CD4-positive, alpha-beta T cell treated with Interferon alpha-2 for 1 hour (primary cell): Measurements from ENCODE around the gene FAM3A.
"Not testable (repeated sequence)": the region's sequence is repeated elsewhere in the genome, so short reads cannot be mapped to it uniquely, and the experiment has no call there.

Experiments
- DNase-seq, 2 donors: peaks; one replicate each; pipeline ENCODE4 v3.0.0-alpha.2; 2020 to 2022

The FAM3A gene, protein sequence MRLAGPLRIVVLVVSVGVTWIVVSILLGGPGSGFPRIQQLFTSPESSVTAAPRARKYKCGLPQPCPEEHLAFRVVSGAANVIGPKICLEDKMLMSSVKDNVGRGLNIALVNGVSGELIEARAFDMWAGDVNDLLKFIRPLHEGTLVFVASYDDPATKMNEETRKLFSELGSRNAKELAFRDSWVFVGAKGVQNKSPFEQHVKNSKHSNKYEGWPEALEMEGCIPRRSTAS

DNA sequence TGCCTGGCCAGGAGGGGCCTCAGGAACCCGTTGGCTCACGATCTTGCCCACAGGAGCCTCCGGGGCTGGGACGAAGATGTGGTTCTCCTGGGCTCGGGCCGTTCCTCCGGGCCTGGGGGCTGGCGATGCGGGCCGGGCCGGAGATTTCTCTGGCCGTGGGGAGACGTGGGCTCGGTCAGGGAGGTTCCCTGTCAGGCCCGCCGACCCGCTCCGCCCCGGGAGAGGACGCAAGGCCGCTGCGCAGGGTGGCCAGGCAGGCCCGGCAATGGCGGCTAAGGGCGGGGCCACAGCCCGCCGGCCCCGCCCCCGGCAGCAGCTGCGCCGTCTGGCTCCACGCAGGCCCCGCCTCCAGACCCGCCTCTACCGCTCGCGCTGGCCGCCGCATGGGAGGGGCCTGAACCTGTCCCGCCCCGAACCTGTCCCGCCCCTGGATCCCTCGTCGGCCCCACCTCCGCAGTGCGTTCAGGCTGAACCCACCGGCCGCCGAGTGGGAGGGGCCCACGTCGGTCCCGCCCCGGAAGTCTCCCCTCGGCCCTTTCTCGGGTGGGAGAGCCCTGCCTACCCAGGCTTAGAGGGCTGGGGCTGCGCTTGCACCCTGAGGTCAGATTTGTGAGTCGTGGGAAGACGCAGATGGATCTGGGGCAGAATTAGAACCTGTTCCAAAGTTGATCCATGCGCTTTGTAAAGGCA lies at the start of gene FAM3A:
Gene FAM3A, minus strand, starts transcription at position 267 of the 690 bp plus-strand sequence. CDS start 460 bp downstream, outside the sequence.
- peak; percentile 92 to 95 for DNase-seq

DNA sequence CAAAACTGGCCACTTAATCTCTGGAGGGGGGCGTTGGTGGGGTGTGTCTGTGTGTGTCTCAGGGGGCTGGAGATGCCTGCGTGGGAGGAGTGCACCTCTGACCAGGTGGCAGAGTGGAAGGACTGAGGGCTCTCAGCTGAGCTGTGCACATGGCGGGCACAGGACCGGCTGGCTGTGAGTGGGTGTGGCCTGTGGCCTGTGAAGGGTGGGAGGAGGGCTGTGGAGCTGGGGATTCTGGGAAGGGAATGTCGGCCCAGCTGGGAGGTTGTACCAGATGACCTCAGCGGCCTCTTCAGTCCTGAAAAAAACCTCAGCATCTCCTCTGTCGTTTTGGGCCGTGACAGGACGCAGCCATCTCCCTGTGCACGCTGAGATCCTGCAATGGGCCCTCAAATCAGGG lies 46.3 kb upstream of the FAM3A start:
- DNase-seq = not testable (repeated sequence)

DNA sequence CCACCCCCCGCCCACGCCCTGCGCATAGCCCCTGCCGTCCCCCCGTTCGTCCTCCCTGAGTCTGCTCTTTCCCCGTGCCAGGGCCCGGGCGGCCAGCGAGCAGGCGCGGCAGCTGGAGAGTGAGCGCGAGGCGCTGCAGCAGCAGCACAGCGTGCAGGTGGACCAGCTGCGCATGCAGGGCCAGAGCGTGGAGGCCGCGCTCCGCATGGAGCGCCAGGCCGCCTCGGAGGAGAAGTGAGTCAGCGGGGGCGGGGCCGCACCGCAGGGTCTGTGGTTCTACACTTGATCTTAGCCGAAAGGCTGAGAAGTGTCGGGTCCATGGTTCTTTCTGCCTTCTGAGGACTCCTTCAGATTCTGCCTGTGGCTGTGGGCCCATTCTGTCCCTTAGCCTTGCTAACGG lies 44.3 kb upstream of the FAM3A start:
- DNase-seq = not testable (repeated sequence)

DNA sequence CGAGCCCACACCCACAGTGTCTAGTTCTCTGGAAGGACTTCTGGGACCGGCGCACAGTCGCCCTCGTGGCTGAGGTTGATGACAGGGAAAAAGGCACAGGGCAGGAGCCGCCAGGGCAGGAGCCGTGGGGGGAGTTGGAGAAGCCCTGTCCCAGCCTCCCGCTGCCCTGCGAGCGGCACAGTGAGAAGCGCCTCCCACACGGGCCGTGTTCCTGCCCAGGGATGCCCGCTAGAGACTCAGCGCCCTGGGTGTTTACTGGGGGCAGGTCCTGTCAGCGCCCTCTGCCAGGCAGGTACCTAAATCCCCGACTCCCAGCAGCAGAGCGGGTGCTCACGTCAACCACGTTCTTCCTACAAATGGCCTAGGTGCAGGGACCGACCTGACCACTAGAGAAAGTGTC lies 42.9 kb upstream of the FAM3A start:
- not testable (repeated sequence) for DNase-seq

DNA sequence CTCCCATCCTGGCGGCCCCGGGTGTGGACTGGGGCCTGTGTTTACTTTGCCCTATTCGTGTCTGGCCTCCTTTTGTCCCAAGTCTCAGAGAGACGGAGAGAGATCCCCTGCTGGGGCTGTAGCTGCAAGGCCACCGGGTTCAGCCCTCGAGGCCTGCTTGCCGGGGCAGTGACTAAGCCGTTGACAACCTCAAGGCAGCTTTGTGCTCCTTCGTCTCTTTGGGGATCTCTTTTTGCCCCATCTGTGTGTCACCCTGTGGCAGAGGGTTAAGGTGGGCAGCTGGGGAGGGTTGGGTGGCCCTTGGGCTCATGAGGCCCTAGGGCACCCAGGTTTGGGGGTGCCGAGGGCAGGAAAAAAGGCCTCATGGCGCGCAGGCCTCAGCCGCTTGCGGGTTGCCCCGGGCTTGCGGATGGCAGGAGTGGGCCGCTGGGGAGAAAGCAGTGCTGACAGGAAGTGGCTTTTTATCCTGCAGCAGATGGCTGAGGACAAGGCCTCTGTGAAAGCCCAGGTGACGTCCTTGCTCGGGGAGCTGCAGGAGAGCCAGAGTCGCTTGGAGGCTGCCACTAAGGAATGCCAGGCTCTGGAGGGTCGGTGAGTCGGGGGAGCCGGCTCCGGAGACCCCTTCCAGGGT lies 42.1 kb upstream of the FAM3A start:
- DNase-seq = not testable (repeated sequence)

DNA sequence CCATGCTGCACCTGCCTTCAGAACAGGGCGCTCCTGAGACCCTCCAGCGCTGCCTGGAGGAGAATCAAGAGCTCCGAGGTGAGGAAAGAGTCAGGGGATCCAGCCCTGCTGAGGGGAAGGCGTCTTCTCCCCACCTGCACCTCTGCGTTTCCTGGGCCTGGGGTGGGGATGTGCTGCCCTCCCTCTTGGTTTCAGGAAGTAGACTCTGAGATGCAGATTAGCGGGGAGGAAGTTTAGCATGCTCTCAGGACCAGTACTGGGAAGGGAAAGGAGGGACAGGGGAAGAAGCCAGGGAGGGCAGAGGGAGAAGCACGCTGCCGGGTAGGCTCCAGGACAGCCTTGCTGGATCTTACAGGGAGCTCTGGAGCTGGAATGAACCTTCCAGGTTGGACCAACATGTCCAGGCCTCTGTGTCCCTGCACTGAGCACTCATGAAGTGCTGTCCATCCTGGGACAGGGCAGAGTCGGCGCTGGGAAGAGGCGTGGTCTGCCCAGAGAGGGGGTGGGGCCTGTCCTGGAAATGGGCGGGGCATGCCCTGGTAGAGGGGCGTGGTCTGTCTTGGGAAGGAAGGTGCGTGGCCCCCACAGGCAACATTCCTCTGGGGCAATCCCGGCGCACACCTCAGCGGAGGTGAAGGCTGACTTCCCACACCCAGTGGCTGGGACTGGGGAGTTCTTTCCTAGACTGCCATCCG lies 36.2 kb upstream of the FAM3A start:
- not testable (repeated sequence) for DNase-seq

DNA sequence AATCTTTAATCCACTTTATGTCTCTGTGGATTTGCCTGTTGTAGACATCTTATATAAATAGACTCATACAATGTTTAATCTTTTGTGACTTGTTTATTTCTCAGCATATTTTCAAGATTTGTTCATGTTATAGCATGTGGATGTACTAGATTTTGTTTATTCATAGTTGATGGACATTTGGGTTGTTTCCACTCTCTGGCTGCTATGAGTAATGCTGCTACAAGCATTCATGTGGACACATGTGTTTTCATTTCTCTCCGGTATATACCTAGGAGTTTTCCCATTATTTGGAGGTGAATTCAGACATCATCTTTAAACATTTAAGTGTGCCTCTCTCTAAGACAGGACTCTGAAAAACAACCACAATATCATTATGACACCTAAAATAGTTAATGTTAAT lies 33.7 kb upstream of the FAM3A start:
- no peak for DNase-seq

DNA sequence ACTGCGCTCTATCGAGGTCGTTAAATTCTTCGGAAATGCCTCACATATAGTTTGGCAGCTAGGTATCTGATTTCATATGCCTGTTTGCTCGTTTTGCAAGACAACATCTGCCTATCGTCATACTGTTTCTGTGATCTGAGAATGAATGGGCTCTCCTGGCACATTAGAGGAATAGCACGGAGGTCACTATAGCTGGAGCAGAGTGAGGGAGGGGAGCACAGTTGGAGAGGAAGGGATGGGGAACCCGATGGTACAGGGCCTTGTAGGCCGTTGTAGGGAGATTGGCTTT lies 31.9 kb upstream of the FAM3A start:
- DNase-seq = no peak

DNA sequence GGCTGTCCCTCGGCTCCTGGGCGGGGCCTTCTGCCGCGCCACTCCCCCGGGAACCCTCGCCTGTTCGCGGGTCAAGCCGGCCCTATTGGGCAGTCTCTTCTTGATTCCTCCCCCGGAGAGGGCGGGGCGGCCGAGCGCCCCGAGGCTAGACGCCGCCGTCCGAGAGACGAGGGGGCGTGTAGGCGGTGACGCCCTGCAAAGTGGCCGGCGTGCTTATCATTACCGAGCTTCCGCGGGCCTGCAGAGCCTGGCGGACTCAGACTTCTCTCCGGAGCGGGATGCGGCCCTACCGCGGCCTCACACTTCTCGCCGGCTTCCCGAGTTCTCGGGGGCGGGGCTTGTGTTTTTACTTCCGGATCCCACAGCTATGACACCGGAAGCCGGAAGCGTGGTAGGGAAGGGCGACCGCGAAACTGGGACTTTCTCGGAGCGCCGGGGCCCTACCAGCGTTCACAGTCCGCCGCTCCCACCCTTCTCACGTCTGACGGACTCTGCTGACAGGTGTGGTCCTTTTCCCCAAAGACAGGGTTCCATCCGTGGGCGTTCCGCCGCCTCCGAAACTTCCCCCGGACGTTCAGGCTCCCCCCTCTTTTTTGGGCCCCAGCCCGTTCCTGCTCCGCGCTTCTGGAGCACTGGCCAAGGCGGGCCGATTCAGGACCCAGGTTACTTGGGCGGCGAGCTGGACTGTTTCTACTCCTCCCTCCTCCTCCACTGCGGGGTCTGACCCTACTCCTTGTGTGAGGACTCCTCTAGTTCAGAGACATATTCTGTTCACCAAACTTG lies 31.4 kb upstream of the FAM3A start, which contains the start of gene IKBKG:
Gene IKBKG, plus strand, starts transcription at position 376 of the 783 bp plus-strand sequence. CDS start 4,383 bp downstream, outside the sequence.
- DNase-seq = peak; percentile 90 to 92

DNA sequence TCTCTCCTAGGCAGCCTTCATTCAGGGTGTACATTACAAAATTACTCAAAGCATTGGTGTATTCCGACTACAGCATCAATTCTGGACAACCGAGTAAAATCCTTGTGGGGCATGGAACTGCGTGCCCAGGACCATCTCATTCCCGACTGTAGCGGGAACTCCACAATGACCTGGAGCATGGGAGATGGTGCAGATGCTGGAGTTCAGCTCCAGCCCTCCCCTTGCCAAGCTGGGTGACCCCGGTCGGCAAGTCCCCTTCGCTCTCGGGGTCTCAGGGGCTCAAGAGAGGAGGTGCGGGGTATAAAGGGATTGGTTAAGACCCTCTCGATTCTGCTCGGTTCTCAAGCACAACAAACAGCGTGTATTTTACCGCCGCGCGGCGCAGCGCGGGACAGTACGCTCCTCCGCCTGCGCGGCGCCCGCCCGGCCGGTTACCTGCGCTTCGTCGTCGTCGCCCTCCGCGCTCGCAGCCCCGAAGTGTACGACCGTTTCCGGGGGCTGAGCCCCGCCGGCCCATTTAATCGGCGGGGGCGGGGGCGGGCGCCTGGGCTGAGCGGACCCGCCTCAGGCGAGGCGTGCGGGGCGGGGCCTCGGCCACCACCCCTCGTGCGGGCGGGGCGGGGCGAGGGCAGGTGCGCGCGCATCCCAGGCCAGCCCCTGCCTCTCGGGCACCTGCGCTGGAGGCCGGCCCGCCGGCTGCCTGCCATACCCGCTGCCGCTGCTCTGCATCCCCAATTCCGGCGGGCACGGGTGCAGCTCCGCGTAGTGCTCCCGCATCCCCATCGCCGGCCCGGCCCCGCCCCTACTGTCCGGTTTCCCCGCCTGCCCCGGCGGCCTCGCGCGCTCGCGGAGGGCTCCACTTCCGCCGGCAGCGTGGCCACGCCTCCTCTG lies 30.6 kb upstream of the FAM3A start, which contains the start of gene G6PD:
Gene G6PD, minus strand, starts transcription at position 493 of the 891 bp plus-strand sequence. CDS start 691 bp downstream, outside the sequence.
- peak; percentile 81 to 87 for DNase-seq

DNA sequence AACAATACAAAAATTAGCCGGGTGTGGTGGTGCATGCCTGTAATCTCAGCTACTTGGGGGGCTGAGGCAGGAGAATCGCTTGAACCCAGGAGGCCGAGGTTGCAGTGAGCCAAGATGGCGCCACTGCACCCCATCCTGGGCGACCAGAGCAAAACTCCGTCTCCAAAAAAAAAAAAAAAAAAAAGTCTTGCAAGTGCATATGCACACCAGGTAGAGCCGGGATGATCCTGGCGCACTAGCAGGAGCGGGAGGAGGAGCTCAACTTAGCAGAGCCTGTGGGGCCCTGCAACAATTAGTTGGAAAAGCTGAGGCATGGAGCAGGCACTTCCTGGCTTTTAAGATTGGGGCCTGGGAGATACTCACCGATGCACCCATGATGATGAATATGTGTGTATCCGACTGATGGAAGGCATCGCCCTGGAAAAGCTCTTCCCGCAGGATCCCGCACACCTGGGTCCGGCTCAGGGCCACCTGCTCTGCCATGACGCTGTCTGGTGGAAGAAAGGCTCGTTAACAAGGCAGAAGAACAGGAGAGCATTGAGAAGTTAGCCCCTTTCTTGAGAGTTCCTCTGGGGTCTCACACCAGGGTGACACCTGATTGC lies 29.7 kb upstream of the FAM3A start:
- no peak for DNase-seq

DNA sequence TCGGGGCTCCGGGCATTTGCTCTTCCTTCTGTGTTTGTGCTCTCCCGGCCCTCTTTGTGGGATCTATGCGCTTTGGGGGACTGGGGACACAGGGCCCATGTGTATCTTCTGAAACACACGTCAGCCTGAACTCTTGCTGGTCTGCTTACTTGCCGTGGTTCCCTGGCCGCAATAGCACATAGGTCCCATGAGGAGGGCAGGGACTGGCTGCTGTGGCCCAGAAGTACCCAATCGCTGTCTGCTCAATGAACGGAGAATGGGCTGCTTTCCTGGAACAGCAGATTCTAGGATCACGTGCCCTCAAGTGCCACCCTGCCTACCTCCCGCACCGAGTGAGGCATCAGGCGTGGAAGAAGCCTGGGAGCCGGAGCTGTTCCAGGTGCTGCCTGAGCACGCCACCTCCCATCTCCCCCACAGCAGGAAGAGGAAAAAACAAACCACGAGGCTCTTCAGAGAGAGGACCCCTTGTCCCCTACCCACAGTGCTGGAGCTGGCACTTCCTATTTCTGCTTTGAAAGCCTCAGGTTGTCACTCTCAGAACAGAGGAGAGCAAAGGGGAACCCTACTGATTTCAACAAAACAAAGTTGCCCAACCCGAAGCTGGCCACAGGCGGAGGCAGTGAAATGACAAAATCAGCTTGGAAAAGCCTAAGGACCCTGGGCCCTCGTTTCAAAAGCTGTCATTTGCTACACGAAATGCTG lies 26.8 kb upstream of the FAM3A start:
- DNase-seq = peak; percentile 40 to 42

DNA sequence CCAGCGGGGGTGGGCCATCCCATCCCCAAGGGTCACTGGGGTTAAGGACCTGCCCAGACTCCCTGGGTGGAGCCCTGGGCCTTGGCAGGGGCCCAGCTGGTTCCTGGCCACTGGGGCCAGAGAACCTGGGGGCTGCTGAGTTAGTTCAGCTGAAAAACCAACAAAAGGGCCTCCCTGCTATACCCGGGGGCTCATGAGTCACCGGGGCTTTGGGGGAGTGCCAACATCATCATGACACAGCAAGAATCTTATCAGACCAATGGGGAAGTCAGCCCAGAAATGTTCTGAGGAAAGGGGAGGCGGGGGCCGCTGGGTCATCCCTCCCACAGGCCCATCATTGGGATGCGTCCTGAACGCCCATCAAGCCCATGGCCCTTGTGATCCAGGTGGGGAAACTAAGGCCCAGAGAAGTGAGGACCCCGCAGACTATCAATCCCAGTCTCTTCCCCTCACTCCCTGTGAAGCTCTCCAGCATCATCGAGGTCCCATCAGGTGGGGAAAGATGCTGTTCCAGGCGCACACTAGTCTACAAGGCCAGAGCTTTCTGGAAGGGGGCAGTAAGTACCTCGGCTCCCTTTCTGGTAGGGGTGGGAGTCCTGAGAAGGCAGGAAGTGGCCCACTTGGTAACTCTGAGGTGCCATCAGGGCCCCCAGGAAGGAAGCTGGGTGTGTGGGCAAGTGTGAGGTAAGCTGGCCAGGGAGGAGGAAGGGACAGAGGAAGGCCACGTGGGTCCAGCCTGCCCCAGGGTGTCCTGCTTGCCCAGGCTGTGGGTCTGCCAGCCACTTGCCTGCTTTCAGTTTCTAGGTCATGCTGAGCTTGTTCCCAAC lies 26.1 kb upstream of the FAM3A start:
- DNase-seq = peak; percentile 30 to 51

DNA sequence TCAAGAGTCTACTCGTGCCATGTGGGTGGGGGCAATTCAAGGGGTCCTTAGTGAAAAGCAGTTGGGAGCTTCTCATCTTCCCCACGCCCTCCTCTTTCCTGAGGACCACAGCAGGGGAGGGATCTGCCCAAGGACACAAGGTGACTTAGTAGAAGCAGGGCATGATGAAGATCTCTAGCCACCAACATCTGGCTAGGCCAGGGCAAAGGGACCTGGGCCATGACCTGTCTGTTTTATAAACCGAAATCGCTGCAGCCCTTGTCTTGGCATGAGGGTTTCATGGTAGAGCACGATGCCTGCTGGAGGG lies 25.5 kb upstream of the FAM3A start:
- no peak for DNase-seq

DNA sequence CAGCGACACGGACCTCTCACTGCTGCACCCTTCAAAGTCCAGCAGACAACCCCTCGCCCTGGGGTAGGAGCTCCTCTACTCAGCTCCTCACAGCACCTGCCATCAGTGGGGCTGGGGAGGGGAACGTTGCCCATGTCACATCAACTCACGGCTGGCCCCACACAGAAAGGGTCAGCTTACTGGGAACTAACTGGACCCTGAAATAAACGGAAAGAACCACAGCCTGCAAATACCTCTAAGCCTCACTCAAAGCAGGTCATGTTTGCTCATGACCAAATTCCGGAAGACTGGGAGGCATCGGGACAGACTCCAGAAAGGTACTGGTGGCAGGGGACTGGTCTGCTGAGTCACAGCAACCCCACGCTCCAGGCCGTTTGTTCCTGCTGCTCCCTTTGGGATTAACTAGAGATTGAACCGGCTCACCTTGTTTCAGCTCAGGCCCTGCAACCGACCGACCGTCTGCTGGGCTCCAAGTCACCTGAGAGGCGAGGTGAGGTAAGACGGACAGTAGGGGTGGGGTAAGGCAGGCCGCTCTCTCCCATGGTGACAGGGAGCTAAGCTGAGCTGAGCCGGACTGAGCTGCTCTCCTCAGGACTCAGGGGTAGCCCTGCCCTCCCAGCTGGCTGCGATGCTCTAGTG lies 25.0 kb upstream of the FAM3A start:
- no peak for DNase-seq

DNA sequence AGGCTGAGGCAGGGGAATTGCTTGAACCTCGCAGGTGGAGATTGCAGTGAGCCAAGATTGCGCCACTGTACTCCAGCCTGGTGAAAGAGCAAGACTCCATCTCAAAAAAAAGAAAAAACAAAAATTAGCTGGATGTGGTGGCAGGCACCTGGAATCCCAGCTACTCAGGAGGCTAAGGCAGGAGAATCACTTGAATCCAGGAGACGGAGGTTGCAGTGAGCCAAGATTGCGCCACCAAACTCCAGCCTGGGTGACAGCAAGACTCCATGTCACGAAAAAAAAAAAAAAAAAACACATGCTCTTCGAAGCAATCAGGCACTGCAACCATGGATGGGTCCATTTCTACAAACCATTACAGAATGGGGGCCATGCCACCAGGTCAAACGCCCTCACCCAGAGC lies 24.3 kb upstream of the FAM3A start:
- DNase-seq = not testable (repeated sequence)

DNA sequence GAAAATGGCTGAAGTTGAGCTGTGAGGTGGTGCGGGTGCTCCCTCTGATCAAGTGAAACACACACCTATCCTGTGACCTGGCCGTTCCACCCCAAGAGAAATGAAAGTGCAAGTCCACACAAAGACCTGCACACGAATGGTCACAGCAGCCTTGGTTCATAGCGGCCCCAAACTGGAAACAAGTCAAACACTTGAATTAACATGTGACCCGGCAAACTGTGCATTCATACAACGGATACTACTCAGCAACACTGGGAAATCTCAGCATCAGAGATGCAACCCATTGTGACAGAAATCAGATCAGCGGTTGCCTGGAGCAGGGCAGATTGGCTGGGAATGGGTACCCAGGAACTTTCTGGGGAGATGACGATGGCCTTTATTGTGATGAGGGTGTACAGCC lies 23.0 kb upstream of the FAM3A start:
- DNase-seq = no peak

DNA sequence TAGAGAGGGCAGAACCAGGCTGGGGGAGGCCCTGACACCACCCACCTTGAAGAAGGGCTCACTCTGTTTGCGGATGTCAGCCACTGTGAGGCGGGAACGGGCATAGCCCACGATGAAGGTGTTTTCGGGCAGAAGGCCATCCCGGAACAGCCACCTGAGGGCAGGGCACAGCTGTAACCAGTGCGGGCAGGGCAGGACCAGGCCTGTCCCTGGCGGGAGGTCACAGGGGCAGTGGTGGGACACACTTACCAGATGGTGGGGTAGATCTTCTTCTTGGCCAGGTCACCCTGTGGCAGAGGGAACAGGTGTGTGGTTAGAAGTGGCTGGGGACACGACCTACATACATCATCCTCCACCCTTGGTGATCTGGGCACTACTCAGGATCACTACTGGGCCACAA lies 19.9 kb upstream of the FAM3A start:
- DNase-seq = no peak
